GM23248 (cell line): ENCODE measurements around the gene TMEM202. TPM values are rescaled to one million over a fixed set of nuclear protein-coding genes. Genes with fewer than 3 reads are reported as not detected.
"Not testable (repeated sequence)": the region's sequence is repeated elsewhere in the genome, so short reads cannot be mapped to it uniquely, and the experiment has no call there.

Experiments
- DNase-seq: peaks from one replicate; pipeline ENCODE4 v3.0.0-alpha.2; 2015
- H2AFZ ChIP-seq: fragments of 200-600 bp; sonication (generic); 2 replicates; pipeline ENCODE4 v1.6.1; 2016; ENCODE audit warnings: antibody characterized with exemption
- H3F3A ChIP-seq: fragments of 200-600 bp; sonication (generic); 2 replicates; pipeline ENCODE4 v1.6.1; 2016; ENCODE audit warnings: mild to moderate bottlenecking, antibody characterized with exemption, mixed run types; ENCODE audit not compliant: insufficient read depth
- H3K27ac ChIP-seq: fragments of 200-600 bp; sonication (generic); 2 replicates; pipeline ENCODE4 v1.5.1; 2016; ENCODE audit warnings: mild to moderate bottlenecking
- H3K27me3 ChIP-seq: fragments of 200-600 bp; sonication (generic); replicated peaks from 2 replicates; pipeline ENCODE4 v1.6.1; 2016; ENCODE audit warnings: mild to moderate bottlenecking; ENCODE audit not compliant: insufficient read depth
- H3K36me3 ChIP-seq: fragments of 200-600 bp; sonication (generic); 2 replicates; pipeline ENCODE4 v1.6.1; 2016; ENCODE audit warnings: low read depth, mild to moderate bottlenecking
- H3K4me1 ChIP-seq: fragments of 200-600 bp; sonication (generic); 2 replicates; pipeline ENCODE4 v1.6.1; 2016; ENCODE audit warnings: mild to moderate bottlenecking; ENCODE audit not compliant: insufficient read depth
- H3K4me2 ChIP-seq: fragments of 200-600 bp; sonication (generic); one replicate; pipeline ENCODE4 v1.6.1; 2016; ENCODE audit warnings: mild to moderate bottlenecking; ENCODE audit not compliant: unreplicated experiment
- H3K4me3 ChIP-seq: fragments of 200-600 bp; sonication (generic); 2 replicates; pipeline ENCODE4 v1.5.1; 2016; ENCODE audit warnings: mild to moderate bottlenecking
- H3K79me2 ChIP-seq: fragments of 200-600 bp; sonication (generic); 2 replicates; pipeline ENCODE4 v1.6.1; 2016; ENCODE audit warnings: mild to moderate bottlenecking; ENCODE audit not compliant: insufficient read depth
- H3K9ac ChIP-seq: fragments of 200-600 bp; sonication (generic); 2 replicates; pipeline ENCODE4 v1.6.1; 2016; ENCODE audit warnings: mild to moderate bottlenecking
- H3K9me2 ChIP-seq: fragments of 200-600 bp; sonication (generic); 2 replicates; pipeline ENCODE4 v1.6.1; 2016; ENCODE audit warnings: mixed run types, mild to moderate bottlenecking, moderate library complexity; ENCODE audit not compliant: insufficient read depth
- H3K9me3 ChIP-seq: fragments of 200-600 bp; sonication (generic); one replicate; pipeline ENCODE4 v1.6.1; 2017; ENCODE audit warnings: low read depth
- H4K20me1 ChIP-seq: fragments of 200-600 bp; sonication (generic); 2 replicates; pipeline ENCODE4 v1.6.0; 2016; ENCODE audit not compliant: insufficient read depth
- EZH2 ChIP-seq: fragments of 200-600 bp; sonication (generic); IDR thresholded peaks from 2 replicates; pipeline ENCODE4 v1.6.1; 2018; ENCODE audit warnings: antibody characterized with exemption, mild to moderate bottlenecking; ENCODE audit not compliant: insufficient read depth, poor library complexity, severe bottlenecking
- EZH2phosphoT487 ChIP-seq: fragments of 200-600 bp; sonication (generic); IDR thresholded peaks from 2 replicates; pipeline ENCODE4 v1.6.1; 2018; ENCODE audit warnings: antibody characterized with exemption, moderate library complexity, mild to moderate bottlenecking, low read depth; ENCODE audit not compliant: insufficient read depth
- WGBS, 2 experiments: methylation state at CpG; one replicate each; pipeline ENCODE4 v1.1.6; 2015 to 2017; ENCODE audit warnings: low lambda C conversion rate in 2 of 2, low coverage in 1 of 2; ENCODE audit errors: missing lambda C conversion rate in 2 of 2; 5-methylcytosine and 5-hydroxymethylcytosine counted together
- in situ Hi-C: fragments of 300-500 bp; cut with MboI; formaldehyde crosslinking; loops from 2 replicates; pipeline ENCODE4 v1.15.0; 2020
- polyA plus RNA-seq: library from polyadenylated mRNA; unstranded; fragments of >200 nt; fragmentation: Nextera tagmentation; extraction: Ambion mirVana; gene quantifications from 2 replicates; pipeline ENCODE4 v1.2.1, GENCODE V29; 2016
- total RNA-seq: library from RNA; depleted of rRNA; stranded (reverse); fragments of >200 nt; shearing (Covaris generic); gene quantifications from 2 replicates; pipeline ENCODE4 v1.2.3, GENCODE V29; 2014

TMEM202 gene
- total and polyA plus RNA-seq, 2 experiments from 2014 or later, result not detected

DNA sequence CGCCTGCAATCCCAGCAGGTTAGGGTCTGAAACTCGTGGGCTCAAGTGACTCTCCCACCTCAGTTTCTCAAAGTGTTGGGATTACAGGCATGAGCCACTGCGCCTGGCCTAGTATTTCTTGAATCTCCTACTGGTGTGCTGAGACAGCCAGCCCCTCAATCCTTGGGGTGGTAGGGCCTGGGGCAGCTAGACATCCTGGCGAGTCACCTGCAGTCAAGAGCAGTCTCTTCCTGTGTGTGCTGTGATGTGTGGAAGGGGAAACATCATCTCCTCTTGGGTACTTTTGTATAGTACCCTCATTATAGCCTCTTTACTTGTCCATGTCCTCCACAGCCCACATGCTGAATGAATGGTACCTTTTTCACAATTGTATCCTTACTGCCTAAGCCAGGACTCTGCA lies 17.4 kb upstream of the TMEM202 start:
- H3K4me3 ChIP-seq, result no peak overlapping the region
- peaks cover 25% of the 10 kb centered on the region for H3K27me3 ChIP-seq
- no peak overlapping the region for H3K9ac ChIP-seq
- H3K4me1 ChIP-seq, result no peaks in the 10 kb centered on the region
- TF ChIP-seq EZH2 (no peak), EZH2phosphoT487 (no peak)
- in situ Hi-C loops, result no loop called here
- H3K27ac ChIP-seq, result no peak overlapping the region
- 38 to 39% methylated on average over 4 of the region's 4 CpGs for WGBS, 2 experiments
- no peaks in the 10 kb centered on the region for H3K9me2 ChIP-seq
- no peaks in the 10 kb centered on the region for H4K20me1 ChIP-seq
- H3K36me3 ChIP-seq, result no peaks in the 10 kb centered on the region
- no peak overlapping the region for H2AFZ ChIP-seq
- no peak overlapping the region for H3K4me2 ChIP-seq
- peaks cover under 1% of the 10 kb centered on the region; the same call in 1 of the 2 replicates for H3K79me2 ChIP-seq
- H3F3A ChIP-seq, result no peaks in the 10 kb centered on the region
- DNase-seq, result no peak
- no peaks in the 10 kb centered on the region for H3K9me3 ChIP-seq

- H3K9me3 ChIP-seq, result no peaks in the 10 kb centered on the region
- no peak for TF ChIP-seq EZH2phosphoT487
- no peak for TF ChIP-seq EZH2
- no peak overlapping the region for H3K4me2 ChIP-seq
- H3F3A ChIP-seq, result no peaks in the 10 kb centered on the region
- H2AFZ ChIP-seq, result no peak overlapping the region
- H3K27ac ChIP-seq, result no peak overlapping the region
- peak; percentile 16 for DNase-seq
- H3K4me3 ChIP-seq, result no peak overlapping the region
- in situ Hi-C loops, result no loop called here
- no peaks in the 10 kb centered on the region for H3K79me2 ChIP-seq
- no peaks in the 10 kb centered on the region for H3K4me1 ChIP-seq
- no peak overlapping the region for H3K9ac ChIP-seq
- no peaks in the 10 kb centered on the region for H4K20me1 ChIP-seq
- no peaks in the 10 kb centered on the region for H3K9me2 ChIP-seq
- peaks cover 25% of the 10 kb centered on the region for H3K27me3 ChIP-seq
- WGBS, 2 experiments, result 71 to 87% methylated on average over 2 of the region's 2 CpGs
- H3K36me3 ChIP-seq, result no peaks in the 10 kb centered on the region
Observed at GRCh38 chr15:72382146-72382545, 16.0 kb upstream of the TMEM202 start.

DNA sequence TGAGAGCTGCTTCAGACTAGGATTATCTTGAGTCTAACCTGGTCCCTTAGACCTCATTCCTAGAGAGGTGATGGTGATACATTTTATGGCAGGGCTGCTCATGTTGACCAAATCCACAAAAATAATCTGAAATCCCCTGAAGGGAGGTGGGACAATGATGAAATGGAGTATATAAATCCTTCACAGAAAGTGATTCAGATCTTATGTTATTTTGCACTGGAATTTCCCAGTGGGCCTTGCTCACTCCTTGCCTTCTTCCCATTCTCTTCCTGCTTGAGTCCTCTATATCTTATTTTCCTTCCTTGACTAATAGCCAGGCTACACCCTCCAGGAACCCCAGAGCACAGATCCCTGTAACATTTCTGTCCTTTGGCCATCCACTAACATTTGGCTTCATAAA lies 10.4 kb upstream of the TMEM202 start:
- no peaks in the 10 kb centered on the region for H3K9me3 ChIP-seq

GRCh38 chr15:72389231-72389630 lies 8.9 kb upstream of the TMEM202 start:
- TF ChIP-seq EZH2phosphoT487, result no peak
- TF ChIP-seq EZH2, result no peak
- no peaks in the 10 kb centered on the region for H3F3A ChIP-seq

More for the DNA sequence above, 10.4 kb upstream of the TMEM202 start:
- H3K36me3 ChIP-seq, result no peaks in the 10 kb centered on the region
- peaks cover 26% of the 10 kb centered on the region for H3K27me3 ChIP-seq
- H3K4me2 ChIP-seq, result no peak overlapping the region
- TF ChIP-seq EZH2phosphoT487, result no peak
- no peak for TF ChIP-seq EZH2
- H2AFZ ChIP-seq, result no peak overlapping the region
- no peak overlapping the region for H3K9ac ChIP-seq
- in situ Hi-C loops, result no loop called here
- DNase-seq, result no peak
- no peaks in the 10 kb centered on the region for H4K20me1 ChIP-seq
- no peak overlapping the region for H3K4me3 ChIP-seq
- H3K27ac ChIP-seq, result no peak overlapping the region
- H3F3A ChIP-seq, result no peaks in the 10 kb centered on the region
- no peaks in the 10 kb centered on the region for H3K79me2 ChIP-seq
- no peaks in the 10 kb centered on the region for H3K4me1 ChIP-seq
- no peaks in the 10 kb centered on the region for H3K9me2 ChIP-seq

GRCh38 chr15:72396331-72396730 lies 1.8 kb upstream of the TMEM202 start:
- H3K4me3 ChIP-seq, H3K9me2 ChIP-seq, H3K27ac ChIP-seq, H3K9ac ChIP-seq, H3K36me3 ChIP-seq, DNase-seq, H4K20me1 ChIP-seq, H3K9me3 ChIP-seq, H3K4me2 ChIP-seq, H2AFZ ChIP-seq, H3K79me2 ChIP-seq, H3F3A ChIP-seq, in situ Hi-C loops, H3K4me1 ChIP-seq: not testable (repeated sequence)
- H3K27me3 ChIP-seq, result peaks cover 47% of the 10 kb centered on the region
- 90% methylated on average over 15 of the region's 24 CpGs; no CpG with 5 or more reads in 1 of the 2 experiments for WGBS, 2 experiments

More at GRCh38 chr15:72389231-72389630, 8.9 kb upstream of the TMEM202 start:
- Histone ChIP-seq H3K9me3 (no peaks in the 10 kb centered on the region), H3K4me2 (no peak overlapping the region), H3K79me2 (no peaks in the 10 kb centered on the region), H3K4me3 (no peak overlapping the region), H3K27me3 (peaks cover 21% of the 10 kb centered on the region), H2AFZ (no peak overlapping the region), H4K20me1 (no peaks in the 10 kb centered on the region), H3K27ac (no peak overlapping the region), H3K4me1 (no peaks in the 10 kb centered on the region), H3K36me3 (no peaks in the 10 kb centered on the region), H3K9me2 (no peaks in the 10 kb centered on the region), H3K9ac (no peak overlapping the region)
- in situ Hi-C loops, result no loop called here
- no peak for DNase-seq
- 59 to 70% methylated on average over 3 of the region's 3 CpGs for WGBS, 2 experiments
